Measurements from ENCODE around the gene NPHS2.

Gene NPHS2

GRCh38 chr1:179575497-179576314 lies at the start of gene NPHS2:
TSS of gene NPHS2 (minus strand) at chr1:179575948. CDS start at chr1:179575864, 84 bp downstream.
- DNase-seq = no peak

- no peak for DNase-seq
Measured at GRCh38 chr1:179612361-179612760, 36.6 kb upstream of the NPHS2 start.

GRCh38 chr1:179601093-179601492 lies 25.3 kb upstream of the NPHS2 start:
- DNase-seq = no peak

GRCh38 chr1:179599623-179600249 lies 24.0 kb upstream of the NPHS2 start:
- peak; percentile 16 to 36 for DNase-seq

- DNase-seq = no peak
Measured at GRCh38 chr1:179598631-179599030, 22.9 kb upstream of the NPHS2 start.

- DNase-seq = no peak
Measured at GRCh38 chr1:179591592-179592580, 16.1 kb upstream of the NPHS2 start, which contains the start of gene TDRD5. TSS of gene TDRD5 (plus strand) at chr1:179591832. CDS start at chr1:179592616, 784 bp downstream.

- DNase-seq = no peak
Measured at GRCh38 chr1:179591253-179591591, 15.5 kb upstream of the NPHS2 start.

GRCh38 chr1:179590671-179591070 lies 14.9 kb upstream of the NPHS2 start:
- DNase-seq = no peak

GRCh38 chr1:179589509-179589908 lies 13.8 kb upstream of the NPHS2 start:
- no peak for DNase-seq

GRCh38 chr1:179588425-179589024 lies 12.8 kb upstream of the NPHS2 start:
- DNase-seq = no peak

GRCh38 chr1:179587336-179587735 lies 11.6 kb upstream of the NPHS2 start:
- no peak for DNase-seq

- no peak for DNase-seq
Measured at GRCh38 chr1:179586107-179586823, 10.5 kb upstream of the NPHS2 start.

GRCh38 chr1:179583771-179584320 lies 8.1 kb upstream of the NPHS2 start:
- DNase-seq = no peak

- DNase-seq = no peak
Measured at GRCh38 chr1:179576509-179576908, 761 bp upstream of the NPHS2 start.

- DNase-seq = no peak
Measured at GRCh38 chr1:179558078-179558477, 17.7 kb downstream of the NPHS2 start.

- DNase-seq = no peak
Measured at GRCh38 chr1:179554427-179554826, 21.3 kb downstream of the NPHS2 start.

- no peak for DNase-seq
Measured at GRCh38 chr1:179550746-179551682, 24.7 kb downstream of the NPHS2 start.

- DNase-seq = no peak
Measured at GRCh38 chr1:179549368-179549700, 26.4 kb downstream of the NPHS2 start.

- no peak for DNase-seq
Measured at GRCh38 chr1:179548666-179549367, 26.9 kb downstream of the NPHS2 start.

GRCh38 chr1:179547021-179547535 lies 28.7 kb downstream of the NPHS2 start:
- no peak for DNase-seq
